Raji (cell line): ENCODE results near the gene PARVA.

Experiments
- POLR2A ChIP-seq: IDR thresholded peaks from 2 replicates; pipeline ENCODE4 v1.6.1; 2011; ENCODE audit warnings: low read depth, low read length, control low read depth; ENCODE audit not compliant: insufficient read depth

The PARVA gene

DNA sequence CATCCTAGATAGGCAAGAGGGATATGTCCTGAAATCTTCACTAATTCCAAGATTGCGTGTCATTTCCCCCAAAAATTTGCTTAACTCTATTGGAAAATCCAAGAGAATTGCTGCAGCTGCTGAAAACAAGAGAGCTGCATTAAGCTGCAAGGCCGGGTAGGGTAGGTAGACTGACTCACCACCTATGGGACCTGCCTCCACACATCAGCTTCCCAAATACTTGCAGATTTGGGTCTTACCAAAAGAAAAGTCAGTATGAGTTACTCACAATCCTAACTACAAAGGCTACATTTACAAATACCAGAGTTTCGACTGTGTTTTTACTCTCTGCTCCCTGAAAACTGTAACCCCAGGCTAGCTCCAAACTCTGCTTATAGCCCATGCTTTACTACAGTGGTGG, 154.3 kb downstream of the PARVA start:
- no peak for TF ChIP-seq POLR2A

- no peak for TF ChIP-seq POLR2A
These were observed 155.2 kb downstream of the PARVA start for GRCh38 chr11:12532580-12532979.

DNA sequence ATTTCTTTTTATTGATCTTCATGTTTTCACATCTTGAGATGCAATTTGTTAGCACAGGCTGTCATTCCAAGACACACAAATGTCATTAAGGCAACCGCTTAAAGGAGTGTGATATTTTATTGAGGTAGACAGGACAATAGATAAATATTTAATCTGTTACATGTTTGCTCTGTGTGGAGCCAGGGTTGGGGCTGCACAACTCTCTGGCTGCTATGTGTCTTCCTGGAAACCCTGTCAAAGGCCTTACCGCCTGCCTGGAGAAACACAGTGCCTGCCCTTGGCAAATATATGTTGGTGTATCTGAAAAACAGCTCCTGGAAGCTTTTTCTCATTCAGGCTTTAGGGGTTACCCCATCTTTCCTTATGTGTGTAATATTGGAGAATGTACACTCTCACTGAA, 157.2 kb downstream of the PARVA start:
- TF ChIP-seq POLR2A, result no peak

- TF ChIP-seq POLR2A, result no peak
These were observed 157.9 kb downstream of the PARVA start for GRCh38 chr11:12535321-12535720.

DNA sequence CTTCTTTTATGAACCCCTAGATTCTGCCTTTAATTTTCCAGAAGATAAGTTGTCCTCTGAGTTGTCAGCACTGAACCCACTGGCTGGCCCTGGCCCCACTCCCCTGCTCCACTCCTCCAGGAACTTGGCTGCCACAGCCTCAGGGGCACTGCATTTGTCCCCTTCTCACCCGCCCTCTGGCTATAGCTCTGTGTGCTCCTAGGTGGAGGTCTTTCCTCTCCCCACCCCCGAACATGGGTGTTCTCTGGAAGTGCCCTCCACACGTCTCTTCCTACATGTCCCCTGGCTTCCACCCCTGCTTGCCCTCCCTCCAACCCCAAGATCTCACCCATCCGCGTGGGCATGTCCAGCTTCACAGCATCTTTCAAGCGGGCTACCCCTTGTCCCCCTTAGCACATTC, 159.2 kb downstream of the PARVA start:
- TF ChIP-seq POLR2A, result no peak

DNA sequence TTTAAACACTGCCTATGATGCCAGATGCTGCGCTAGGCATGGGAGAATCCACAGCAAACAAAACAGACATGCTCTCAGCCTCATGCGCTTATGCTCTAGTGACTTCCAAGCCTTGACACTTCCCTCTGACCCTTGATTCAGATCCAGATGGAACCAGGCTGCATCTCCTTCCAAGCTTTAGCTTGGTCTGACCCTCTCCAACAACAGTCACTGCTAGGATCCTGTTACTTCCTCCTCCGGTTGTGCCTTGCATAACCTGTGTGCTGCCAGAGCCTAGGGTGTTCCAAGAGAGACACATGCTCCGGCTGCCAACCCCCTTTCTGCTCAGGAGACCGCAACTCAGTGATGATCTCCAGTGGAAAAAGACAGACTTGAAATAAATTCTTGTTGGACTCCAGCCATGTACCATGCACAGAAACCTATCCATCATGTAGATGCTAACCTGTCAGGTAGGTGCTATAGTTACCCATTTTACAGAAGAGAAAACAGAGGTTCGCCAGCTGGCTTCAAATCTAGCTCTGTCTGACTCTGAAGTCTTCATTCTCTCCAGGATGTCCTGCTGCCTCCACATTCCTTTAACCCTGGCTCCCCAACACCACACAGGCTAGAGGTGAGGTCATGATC, 160.5 kb downstream of the PARVA start:
- TF ChIP-seq POLR2A, result no peak

DNA sequence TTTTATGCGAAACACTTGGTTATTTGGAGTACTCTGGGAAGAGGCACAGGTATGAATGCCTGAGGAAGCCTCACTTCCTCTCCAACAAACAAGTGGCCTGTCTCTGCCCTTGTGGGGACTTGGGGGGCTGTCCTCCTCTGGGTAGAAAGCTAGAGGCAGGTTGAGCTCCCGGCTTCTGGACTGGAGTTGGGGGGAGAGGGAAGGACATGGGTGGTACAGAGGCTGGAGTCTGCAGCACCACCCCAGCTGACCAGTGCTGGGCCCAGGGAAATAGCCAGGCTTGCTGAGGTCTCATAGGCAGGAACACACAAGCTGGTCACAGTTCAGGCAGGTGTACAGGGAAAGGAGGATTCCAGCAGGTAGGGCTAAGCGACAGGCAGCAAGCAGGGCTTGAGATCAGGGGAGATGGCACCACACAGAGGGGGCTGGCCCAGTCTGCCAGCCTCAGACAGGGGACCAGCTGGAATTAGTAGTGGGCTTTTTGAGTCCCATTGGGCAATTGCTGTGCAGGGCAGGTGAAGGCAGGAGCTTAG, 161.6 kb downstream of the PARVA start:
- no peak for TF ChIP-seq POLR2A

GRCh38 chr11:12539572-12539971, 162.2 kb downstream of the PARVA start:
- TF ChIP-seq POLR2A, result no peak

GRCh38 chr11:12540075-12540680, 162.8 kb downstream of the PARVA start:
- TF ChIP-seq POLR2A, result no peak

DNA sequence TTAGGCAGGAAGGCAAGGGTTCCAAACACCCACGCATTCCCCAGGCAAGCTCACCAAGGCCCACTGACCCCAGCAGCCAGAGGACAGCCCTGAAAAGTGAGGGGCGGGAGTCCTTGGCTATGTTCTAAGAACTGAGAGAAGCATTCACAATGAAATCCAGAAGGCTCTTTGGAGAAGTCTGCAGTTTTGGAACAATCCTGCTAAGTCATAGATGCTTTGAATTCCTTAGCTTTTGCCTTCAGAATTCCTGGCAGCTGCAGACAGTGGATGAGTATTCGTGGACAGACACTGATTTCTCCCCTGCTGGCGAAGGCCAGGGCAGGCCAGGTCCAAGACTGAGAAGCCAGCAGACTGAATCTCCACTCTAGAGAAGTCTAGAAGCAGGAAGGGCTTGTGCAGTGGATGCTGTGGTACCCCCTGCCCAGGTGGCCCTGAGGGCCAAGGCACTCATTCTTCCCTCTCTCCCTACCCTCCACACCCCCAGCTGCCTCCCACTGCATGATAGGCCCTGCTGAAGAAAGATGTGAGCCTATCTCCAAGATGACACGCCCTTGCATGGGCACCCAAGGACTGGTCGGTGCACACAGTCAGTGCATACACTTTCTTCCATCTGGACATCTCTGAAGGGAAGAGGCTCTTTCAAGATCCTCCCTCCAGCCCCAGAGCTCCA, 163.7 kb downstream of the PARVA start:
- TF ChIP-seq POLR2A, result no peak

GRCh38 chr11:12541583-12542151, 164.3 kb downstream of the PARVA start:
- TF ChIP-seq POLR2A, result no peak

- no peak for TF ChIP-seq POLR2A
These were observed 165.0 kb downstream of the PARVA start for GRCh38 chr11:12542186-12542935.

DNA sequence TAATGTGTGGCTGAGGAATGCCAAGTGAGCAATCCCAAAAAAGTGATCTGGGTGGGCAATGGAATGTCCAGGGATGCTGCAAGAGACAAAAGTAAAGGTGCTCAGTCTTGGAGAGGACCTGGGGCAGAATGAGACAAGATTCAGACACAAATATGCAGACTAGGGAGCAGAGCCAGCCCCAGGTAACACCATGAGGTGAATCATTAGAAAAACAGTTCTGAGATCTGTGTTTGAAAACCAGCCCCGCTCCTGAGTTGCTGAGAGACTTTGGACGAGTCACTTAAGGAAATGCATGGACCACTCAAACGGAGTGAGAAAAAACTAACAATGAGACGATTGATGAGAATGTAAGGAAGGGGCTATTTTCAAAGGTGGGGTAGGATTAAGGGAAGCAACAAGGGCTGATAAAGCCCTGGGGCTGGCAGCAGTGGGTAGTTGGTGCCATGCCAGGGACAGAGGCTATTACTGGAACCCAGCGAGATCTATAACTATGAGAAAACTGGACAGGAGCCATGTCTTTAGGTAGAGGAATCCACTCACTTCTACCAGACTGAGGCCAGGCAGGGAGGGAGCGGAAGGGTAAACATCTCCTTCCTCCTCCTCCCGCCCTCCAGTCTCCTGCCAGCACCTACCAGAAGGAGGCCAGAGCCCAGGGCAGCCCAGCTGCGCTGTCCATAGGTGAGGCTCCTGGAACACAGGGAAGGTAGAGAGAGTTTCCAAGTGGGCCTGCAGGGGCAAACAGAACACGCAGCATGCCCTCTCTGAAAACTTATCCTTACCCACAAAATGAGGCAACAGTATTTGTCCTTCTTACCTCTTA, 166.4 kb downstream of the PARVA start:
- no peak for TF ChIP-seq POLR2A
